Heart left ventricle (tissue), 13 donors: ENCODE data around the gene UBQLN1.
A peak's percentile ranks its signal among the peaks of the same experiment; 100 is the strongest.

Experiments
- POLR2A ChIP-seq, 2 donors: fragments of 450-650 bp; IDR thresholded peaks; one replicate each; pipeline ENCODE4 v1.6.1; 2017; ENCODE audit warnings: antibody characterized with exemption in 2 of 2, mild to moderate bottlenecking in 2 of 2, moderate library complexity in 2 of 2
- TF ChIP-seq, protein P1 (sequence below), 12 donors: fragments of 200-600 bp; sonication (generic) in 4 of 12; IDR thresholded peaks; one replicate each; pipeline versions ENCODE4 v1.5.0 to v1.8.0; 2018 to 2022; ENCODE audit warnings: antibody characterized with exemption in 12 of 12, mild to moderate bottlenecking in 5 of 12
- donor health status: ischemic (EF 13 %, LVEDD 7.1; RV severe dilation, severe dysfunction).
- donor health status: DM: no; HTN: yes; CAD: no.
- donor health status: DM: no; HTN: no; CAD: no.
- donor health status: ischemic (EF 25% LVEDD 6.9; RV normal size, moderate dysfunction).
- donor health status: ischemic (EF 25% LVEDD 5.7; RV mildly dilated, moderate dysfunction).
- donor health status: ischemic (EF 35%, LVEDD 5.7; RV mildly dilated, moderate dysfunction).
- donor health status: nonischemic (EF 11% LVEDD 7.7; RV severe dilation, severe dysfunction).
- donor health status: DM: yes; HTN: yes; CAD: no.
- donor health status: PGD.
- donor health status: ischemic (EF 29% LVEDD 5.4; RV normal size, mild dysfunction).
- donor health status: nonischemic (EF 23%, LVEDD 6.1; RV moderate dilation, normal function).

DNA sequence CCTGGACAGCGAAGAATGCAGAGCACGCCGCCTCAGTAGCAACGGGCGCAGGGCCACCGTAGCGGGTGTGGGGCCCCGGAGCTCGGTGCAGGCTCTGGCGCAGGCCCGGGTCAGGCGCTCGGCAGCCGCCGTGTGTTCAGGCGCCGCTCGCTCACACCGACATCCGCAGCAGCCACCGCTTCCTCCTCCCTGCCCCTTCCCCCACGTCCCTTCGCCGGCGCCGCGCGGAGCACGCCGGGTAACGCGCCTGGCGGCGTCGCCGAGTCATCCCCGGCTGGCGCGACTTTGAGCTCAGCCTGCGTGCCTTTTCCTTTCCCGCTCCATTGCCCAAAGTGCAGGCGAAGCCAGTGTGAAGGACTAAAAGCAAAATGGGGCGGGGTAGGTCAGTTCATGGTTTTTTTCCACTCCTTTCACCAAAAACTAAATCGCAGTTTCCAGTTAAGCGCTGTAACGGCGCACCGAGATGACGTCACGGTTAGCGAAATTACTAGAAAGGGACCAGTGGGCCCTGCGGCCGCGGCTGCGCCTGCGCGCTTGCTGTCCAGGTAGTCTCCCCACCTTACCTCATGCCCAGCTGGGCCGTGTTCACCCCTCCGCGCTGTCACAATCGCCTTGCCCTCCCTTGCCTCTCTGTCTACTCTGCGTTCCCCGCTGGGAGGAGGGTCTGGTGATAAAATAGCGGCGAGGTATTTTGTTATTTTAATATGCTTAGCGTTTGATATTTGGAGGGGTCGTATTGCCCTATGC lies at the start of gene UBQLN1:
- TF ChIP-seq, protein P1, sequence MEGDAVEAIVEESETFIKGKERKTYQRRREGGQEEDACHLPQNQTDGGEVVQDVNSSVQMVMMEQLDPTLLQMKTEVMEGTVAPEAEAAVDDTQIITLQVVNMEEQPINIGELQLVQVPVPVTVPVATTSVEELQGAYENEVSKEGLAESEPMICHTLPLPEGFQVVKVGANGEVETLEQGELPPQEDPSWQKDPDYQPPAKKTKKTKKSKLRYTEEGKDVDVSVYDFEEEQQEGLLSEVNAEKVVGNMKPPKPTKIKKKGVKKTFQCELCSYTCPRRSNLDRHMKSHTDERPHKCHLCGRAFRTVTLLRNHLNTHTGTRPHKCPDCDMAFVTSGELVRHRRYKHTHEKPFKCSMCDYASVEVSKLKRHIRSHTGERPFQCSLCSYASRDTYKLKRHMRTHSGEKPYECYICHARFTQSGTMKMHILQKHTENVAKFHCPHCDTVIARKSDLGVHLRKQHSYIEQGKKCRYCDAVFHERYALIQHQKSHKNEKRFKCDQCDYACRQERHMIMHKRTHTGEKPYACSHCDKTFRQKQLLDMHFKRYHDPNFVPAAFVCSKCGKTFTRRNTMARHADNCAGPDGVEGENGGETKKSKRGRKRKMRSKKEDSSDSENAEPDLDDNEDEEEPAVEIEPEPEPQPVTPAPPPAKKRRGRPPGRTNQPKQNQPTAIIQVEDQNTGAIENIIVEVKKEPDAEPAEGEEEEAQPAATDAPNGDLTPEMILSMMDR (IDR thresholded peaks at IDR 0.05), result peak in 1 of 12 donors; percentile 3
- TF ChIP-seq POLR2A (IDR thresholded peaks at IDR 0.05), result peak; percentile 43 to 86
